Adipose tissue (tissue), 3 donors: ENCODE measurements around the gene B3GALT4. TPM values are rescaled to one million over a fixed set of nuclear protein-coding genes. Genes with fewer than 3 reads are reported as not detected.
"Not testable (repeated sequence)": the region's sequence is repeated elsewhere in the genome, so short reads cannot be mapped to it uniquely, and the experiment has no call there.

Experiments used
- H3K27ac ChIP-seq: one replicate; pipeline ENCODE4 v1.5.1; 2013; ENCODE audit warnings: low read depth, low read length
- WGBS, 3 donors: extraction: QIAGEN DNeasy Blood & Tissue Kit; methylation state at CpG; one replicate each; pipeline ENCODE4 v1.1.7; 2013; 5-methylcytosine and 5-hydroxymethylcytosine counted together
- polyA plus RNA-seq, 3 donors: library from polyadenylated mRNA; stranded (reverse); fragments of 200-250 nt; gene quantifications; one replicate each; pipeline ENCODE4 v1.2.3, GENCODE V29; 2013
- donor health status: healthy with polysubstance abuse.
- donor health status: Bipolar disorder and iron deficiency.
- donor health status: healthy.

B3GALT4 gene
- polyA plus RNA-seq, 3 donors, result 4.0 to 9.3 (median 8.5) TPM

DNA sequence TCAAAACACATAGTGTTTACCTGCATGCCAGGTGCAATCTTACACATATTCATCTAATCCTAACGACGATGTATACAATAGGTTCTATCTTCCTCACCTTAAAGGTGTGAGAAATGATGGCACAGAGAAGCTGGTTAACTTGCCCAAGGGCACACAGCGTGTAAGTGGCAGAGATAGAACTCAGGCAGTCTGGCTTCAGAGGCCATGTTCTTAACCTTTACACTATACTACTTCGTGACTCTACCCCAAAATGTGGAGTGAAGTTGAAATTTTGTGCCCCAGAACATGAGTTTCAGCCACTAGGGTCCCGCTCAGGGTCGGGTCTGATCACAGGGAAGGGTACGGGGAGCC lies 5.8 kb upstream of the B3GALT4 start:
- peak overlapping the region; percentile 85 for H3K27ac ChIP-seq
- 1 to 4% (median 1%) methylated on average over 7 of the region's 7 CpGs for WGBS, 3 donors

GRCh38 chr6:33271468-33272274 lies 5.3 kb upstream of the B3GALT4 start, which contains the start of the genes RPS18 and VPS52:
TSS of gene RPS18 (plus strand) at chr6:33272075. CDS start at chr6:33272120, 45 bp downstream.
TSS of gene VPS52 (minus strand) at chr6:33271876. CDS start at chr6:33271675, 201 bp downstream.
- 0% methylated on average over 48 of the region's 48 CpGs for WGBS, 3 donors

DNA sequence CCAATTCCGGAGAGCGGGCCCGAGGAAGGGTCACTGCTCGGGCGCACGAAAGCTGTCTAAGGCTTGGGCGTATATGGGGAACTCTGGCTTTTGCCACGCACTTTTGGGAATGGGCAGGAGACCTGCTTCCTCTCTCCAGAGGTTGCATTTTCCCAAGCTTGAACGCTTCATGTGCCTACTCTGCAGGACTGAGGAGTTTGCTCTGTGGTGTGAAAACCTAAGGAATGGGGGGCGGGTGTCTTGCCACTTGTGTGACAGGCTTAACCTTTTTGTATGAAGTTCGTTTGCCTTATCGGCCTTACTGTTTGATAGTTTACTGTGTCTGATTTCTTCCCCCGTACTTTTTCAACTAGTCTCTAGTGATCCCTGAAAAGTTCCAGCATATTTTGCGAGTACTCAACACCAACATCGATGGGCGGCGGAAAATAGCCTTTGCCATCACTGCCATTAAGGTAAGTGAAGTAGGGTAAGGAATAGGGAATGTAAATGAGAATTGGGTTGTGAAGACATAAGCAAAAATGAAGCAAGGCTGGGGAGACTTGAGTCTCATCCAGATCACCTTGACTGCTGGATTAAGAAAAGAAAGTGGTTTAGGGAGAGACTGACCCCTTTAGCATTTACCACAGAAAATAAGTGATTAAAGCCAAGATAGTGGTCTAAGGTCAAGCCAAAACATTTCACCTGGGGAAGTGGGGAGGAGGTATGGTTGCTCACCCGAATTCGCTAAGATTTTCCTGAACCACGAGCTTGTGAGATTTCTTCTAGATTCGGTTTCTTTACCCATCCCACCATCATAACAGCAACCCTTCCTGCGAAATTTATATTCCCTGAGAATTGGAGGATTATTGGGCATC lies 4.4 kb upstream of the B3GALT4 start:
- peak overlapping the region; percentile 4 for H3K27ac ChIP-seq
- WGBS, 3 donors, result 8 to 13% (median 9%) methylated on average over 22 of the region's 22 CpGs

More at GRCh38 chr6:33271468-33272274, 5.3 kb upstream of the B3GALT4 start, which contains the start of the genes RPS18 and VPS52:
- H3K27ac ChIP-seq, result peak within 1 kb of the TSS; percentile 85

- WGBS, 3 donors, result 52 to 66% (median 54%) methylated on average over 11 of the region's 11 CpGs
- H3K27ac ChIP-seq, result no peak overlapping the region
Measured at GRCh38 chr6:33273129-33273923, 3.6 kb upstream of the B3GALT4 start.

GRCh38 chr6:33273924-33274902 lies 2.7 kb upstream of the B3GALT4 start:
- no peak overlapping the region for H3K27ac ChIP-seq
- WGBS, 3 donors, result 55 to 65% (median 59%) methylated on average over 14 of the region's 14 CpGs

DNA sequence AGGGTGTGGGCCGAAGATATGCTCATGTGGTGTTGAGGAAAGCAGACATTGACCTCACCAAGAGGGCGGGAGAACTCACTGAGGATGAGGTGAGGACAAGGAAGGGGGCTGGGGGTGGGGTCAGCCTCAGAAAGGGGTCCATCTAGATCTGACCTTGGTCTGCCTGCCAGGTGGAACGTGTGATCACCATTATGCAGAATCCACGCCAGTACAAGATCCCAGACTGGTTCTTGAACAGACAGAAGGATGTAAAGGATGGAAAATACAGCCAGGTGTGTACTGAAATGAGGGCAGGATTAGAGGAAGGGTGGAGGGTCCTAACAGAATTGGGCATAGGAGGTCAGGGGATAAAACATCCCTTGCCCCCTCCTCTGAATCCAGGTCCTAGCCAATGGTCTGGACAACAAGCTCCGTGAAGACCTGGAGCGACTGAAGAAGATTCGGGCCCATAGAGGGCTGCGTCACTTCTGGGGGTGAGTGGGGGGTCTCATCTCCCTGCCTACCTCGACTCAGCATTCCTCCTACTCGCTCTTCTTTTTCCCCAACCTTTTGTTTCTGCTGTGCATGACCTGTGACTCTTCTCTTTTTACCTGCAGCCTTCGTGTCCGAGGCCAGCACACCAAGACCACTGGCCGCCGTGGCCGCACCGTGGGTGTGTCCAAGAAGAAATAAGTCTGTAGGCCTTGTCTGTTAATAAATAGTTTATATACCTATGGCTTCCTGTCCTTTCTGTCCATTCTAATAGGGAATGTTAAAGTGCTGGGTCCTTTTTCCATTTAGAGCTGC lies 935 bp upstream of the B3GALT4 start:
- WGBS, 3 donors, result 77 to 81% (median 78%) methylated on average over 16 of the region's 16 CpGs
- not testable (repeated sequence) for H3K27ac ChIP-seq

DNA sequence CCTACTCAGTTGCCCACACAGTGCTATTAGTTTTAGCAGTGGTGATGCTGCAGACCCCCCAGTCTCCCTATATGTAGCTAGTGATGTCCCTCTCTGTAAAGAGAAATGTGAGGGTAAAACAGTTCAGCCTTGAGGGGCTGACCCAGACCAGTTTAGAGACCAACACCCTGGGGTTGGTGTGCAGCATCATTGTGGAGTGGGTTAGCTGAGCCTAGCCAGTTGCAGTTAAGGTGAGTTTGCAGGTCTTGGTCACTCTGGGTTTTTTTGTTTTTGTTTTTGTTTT lies 401 bp upstream of the B3GALT4 start:
- no peak overlapping the region for H3K27ac ChIP-seq

- WGBS, 3 donors, result 38 to 60% (median 38%) methylated on average over 39 of the region's 39 CpGs
- no peak overlapping the region for H3K27ac ChIP-seq
Measured at GRCh38 chr6:33277663-33278391, 904 bp downstream of the B3GALT4 start.

DNA sequence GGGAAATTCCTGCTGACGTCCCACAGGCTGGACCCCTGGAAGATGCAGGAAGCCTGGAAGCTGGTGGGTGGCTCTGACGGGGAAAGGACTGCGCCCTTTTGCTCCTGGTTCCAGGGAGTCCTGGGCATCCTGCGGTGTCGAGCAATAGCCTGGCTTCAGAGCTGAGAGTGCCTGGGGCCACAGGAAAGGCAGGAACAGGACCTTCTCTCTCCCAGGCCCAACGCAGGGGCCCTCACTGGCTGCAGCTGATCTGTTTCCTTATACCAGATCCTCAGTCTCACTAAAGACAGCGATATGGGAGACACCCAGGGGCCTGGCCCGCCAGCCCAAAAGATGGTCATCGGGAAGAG lies 1.4 kb downstream of the B3GALT4 start:
- WGBS, 3 donors, result 81 to 83% (median 82%) methylated on average over 9 of the region's 9 CpGs
- no peak overlapping the region for H3K27ac ChIP-seq

DNA sequence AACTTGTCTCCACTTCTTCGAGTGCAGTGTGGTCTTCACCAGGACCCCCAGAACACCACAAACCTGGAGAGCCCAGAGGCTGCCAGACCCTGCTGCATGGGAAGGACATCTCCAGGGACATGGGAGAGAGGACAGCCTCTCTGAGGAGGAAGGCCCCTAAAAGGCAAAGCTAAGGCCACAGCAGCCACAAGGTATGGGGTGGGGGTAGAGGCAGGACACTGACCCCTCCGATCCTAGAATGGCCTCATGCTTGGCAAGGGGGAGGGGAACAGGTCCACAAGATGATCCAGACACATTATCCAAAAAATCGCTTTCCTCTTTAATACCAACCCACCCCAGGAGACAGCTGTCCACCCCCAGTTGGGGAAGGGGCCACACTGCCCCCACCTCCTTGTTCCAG lies 1.9 kb downstream of the B3GALT4 start:
- H3K27ac ChIP-seq, result no peak overlapping the region
- 90 to 98% (median 92%) methylated on average over 3 of the region's 3 CpGs for WGBS, 3 donors

- no peak overlapping the region for H3K27ac ChIP-seq
- 77 to 79% (median 79%) methylated on average over 13 of the region's 13 CpGs for WGBS, 3 donors
Measured at GRCh38 chr6:33279257-33279695, 2.4 kb downstream of the B3GALT4 start.

DNA sequence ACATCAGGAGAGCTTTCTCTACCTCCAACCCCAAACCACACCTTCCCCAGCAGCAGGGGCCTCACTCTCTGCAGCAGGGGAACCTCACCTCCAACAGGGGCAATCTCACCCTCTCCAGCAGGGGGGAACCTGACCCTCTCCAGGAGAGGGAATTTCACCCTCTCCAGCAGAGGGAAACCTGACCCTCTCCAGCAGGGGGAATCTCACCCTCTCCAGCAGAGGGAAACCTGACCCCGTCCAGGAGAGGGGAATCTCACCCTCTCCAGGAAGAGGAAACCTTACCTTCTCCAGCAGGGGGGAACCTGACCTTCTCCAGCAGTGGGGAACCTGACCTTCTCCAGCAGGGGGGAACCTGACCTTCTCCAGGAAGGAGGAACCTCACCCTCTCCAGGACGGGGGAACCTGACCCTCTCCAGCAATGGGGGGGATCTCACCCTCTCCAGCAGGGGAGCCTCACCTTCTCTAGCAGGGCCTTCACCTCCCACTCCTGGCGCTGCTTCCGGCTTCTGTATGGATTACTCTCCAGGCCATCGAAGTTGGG lies 3.1 kb downstream of the B3GALT4 start:
- H3K27ac ChIP-seq, result no peak overlapping the region
- WGBS, 3 donors, result 50 to 70% (median 58%) methylated on average over 5 of the region's 5 CpGs

DNA sequence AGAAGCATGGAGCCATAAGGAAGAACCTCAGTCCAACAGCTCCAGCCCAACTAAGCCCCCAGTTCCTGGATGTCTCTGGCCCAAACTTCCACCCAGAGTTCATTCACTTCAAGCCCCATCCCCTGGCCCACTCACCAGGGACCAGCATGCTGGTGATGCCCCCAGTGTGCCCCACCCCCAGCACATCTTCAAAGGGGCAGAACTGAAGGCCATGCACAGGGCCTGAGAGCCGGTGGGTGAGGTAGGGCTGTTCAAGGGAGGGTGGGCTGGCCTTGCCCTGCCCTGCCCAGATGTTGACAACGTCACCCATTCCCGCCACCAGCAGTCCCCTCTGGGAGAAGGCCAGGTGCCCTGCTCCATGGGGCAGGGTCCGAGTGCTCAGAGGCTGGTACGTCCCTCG lies 3.6 kb downstream of the B3GALT4 start:
- 80 to 87% (median 87%) methylated on average over 6 of the region's 6 CpGs for WGBS, 3 donors
- H3K27ac ChIP-seq, result no peak overlapping the region

DNA sequence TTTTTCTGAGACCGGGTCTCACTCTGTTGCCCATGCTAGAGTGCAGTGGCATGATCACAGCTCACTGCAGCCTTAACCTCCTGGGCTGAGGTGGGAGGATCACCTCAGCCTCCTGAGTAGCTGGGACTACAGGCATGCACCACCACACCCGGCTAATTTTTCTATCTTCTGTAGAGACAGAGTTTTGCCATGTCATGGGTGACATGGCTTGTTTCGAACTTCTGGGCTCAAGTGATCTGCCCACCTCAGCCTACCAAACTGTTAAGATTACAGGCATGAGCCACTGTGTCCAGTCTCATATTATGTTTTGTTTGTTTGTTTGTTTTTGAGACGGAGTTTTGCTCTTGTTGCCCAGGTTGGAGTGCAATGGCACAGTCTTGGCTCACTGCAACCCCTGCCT lies 8.3 kb downstream of the B3GALT4 start:
- not testable (repeated sequence) for H3K27ac ChIP-seq
- 91 to 93% (median 92%) methylated on average over 4 of the region's 4 CpGs for WGBS, 3 donors

DNA sequence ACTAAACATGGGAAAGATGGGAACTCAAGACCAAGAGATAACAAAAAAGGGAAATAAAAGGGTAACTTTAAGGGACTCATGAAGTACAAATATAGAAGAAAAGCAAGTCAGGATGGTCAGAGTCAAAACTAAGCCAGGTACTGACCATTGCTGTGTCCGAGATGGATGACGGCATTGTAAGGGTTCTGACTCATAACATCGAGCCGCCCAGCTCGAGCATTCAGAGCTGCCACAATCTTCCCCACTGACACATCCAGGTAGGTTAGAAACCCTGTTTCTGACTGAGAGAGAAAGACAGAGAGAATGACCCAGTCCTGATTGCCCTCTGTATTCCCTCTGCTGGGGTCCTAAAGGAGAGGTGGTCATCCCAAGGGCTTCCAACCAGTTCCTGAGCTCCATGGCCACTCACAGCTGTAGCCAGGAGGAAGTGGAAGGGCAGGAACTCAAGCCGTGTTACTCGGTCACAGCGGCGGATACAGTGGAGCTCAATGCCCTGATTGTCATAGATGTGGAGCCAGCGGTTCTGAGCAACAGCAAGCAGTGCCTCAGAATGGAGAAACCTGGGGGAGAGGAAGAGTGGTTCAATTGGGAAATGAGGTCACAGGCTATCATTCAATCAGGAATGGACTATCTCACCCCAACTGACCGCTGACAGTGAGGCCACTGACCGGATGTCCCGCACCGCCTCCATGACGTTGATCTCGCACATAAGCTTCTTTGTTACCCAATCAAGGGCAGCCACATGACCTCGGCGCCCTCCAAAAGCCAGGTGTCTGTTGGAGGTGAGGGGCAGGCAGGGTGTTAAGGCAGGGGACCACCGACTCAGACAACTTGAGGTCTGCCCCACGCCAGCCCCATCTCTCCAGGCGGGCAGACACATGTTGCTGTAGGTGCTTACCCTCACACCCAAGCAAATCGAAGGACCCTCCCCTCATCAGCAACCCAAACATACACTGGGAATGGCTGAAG lies 10.3 kb downstream of the B3GALT4 start:
- 89 to 93% (median 91%) methylated on average over 22 of the region's 22 CpGs for WGBS, 3 donors
- no peak overlapping the region for H3K27ac ChIP-seq
